CD14-positive monocyte (primary cell): ENCODE measurements around the gene GUCY1A1. TPM values are rescaled to one million over a fixed set of nuclear protein-coding genes. Genes with fewer than 3 reads are reported as not detected.
A peak's percentile ranks its signal among the peaks of the same experiment; 100 is the strongest.

ENCODE experiments used
- DNase-seq, 3 donors: peaks; one replicate each; pipeline ENCODE4 v3.0.0-alpha.2; 2011 to 2022
- H2AFZ ChIP-seq: 2 replicates; pipeline ENCODE4 v1.6.0; 2012; ENCODE audit warnings: mild to moderate bottlenecking, low read depth, low read length, inconsistent platforms; ENCODE audit not compliant: insufficient read depth, poor library complexity, severe bottlenecking
- H3K27ac ChIP-seq, 2 donors: 1 replicate in 1 of 2; 2 replicates in 1 of 2; pipeline ENCODE4 v1.5.1; 2012 to 2013; ENCODE audit warnings: low read length in 2 of 2, control low read depth in 1 of 2, inconsistent platforms in 1 of 2, low read depth in 1 of 2, mild to moderate bottlenecking in 1 of 2
- H3K27me3 ChIP-seq, 2 donors: one replicate each; pipeline versions ENCODE4 v1.6.0 to v1.6.1; 2011 to 2013; ENCODE audit warnings: low read length in 2 of 2; ENCODE audit not compliant: control insufficient read depth in 2 of 2, insufficient read depth in 2 of 2
- H3K36me3 ChIP-seq, 2 donors: replicated peaks in 1 of 2; 1 replicate in 1 of 2; 2 replicates in 1 of 2; pipeline versions ENCODE4 v1.5.1 to v1.6.1; 2012 to 2013; ENCODE audit warnings: low read length in 2 of 2, control low read depth in 1 of 2, inconsistent platforms in 1 of 2, mild to moderate bottlenecking in 1 of 2; ENCODE audit not compliant: insufficient read depth in 2 of 2, control insufficient read depth in 1 of 2
- H3K4me1 ChIP-seq, 2 donors: 1 replicate in 1 of 2; 2 replicates in 1 of 2; pipeline versions ENCODE4 v1.5.1 to v1.6.1; 2012 to 2013; ENCODE audit warnings: low read length in 2 of 2, control low read depth in 1 of 2, inconsistent platforms in 1 of 2, mild to moderate bottlenecking in 1 of 2, moderate library complexity in 1 of 2; ENCODE audit not compliant: insufficient read depth in 2 of 2, control insufficient read depth in 1 of 2
- H3K4me2 ChIP-seq: replicated peaks from 2 replicates; pipeline ENCODE3; 2012; ENCODE audit warnings: low read length, moderate library complexity, mild to moderate bottlenecking; ENCODE audit not compliant: poor library complexity, severe bottlenecking; ENCODE audit errors: extremely low read depth
- H3K4me3 ChIP-seq, 3 experiments: fragments of 200-600 bp in 1 of 3; sonication (generic) in 1 of 3; replicated peaks in 1 of 3; 1 replicate in 2 of 3; 2 replicates in 1 of 3; pipeline ENCODE4 v1.5.1; 2011 to 2013; ENCODE audit warnings: low read length in 3 of 3, mild to moderate bottlenecking in 3 of 3, control low read depth in 2 of 3, low read depth in 2 of 3, inconsistent platforms in 1 of 3, moderate library complexity in 1 of 3
- H3K79me2 ChIP-seq: 2 replicates; pipeline ENCODE4 v1.6.0; 2012; ENCODE audit warnings: mild to moderate bottlenecking, control low read depth, inconsistent platforms, low read length, moderate library complexity; ENCODE audit not compliant: insufficient read depth
- H3K9ac ChIP-seq: 2 replicates; pipeline ENCODE4 v1.6.0; 2017; ENCODE audit warnings: low read length, mild to moderate bottlenecking; ENCODE audit not compliant: insufficient read depth, poor library complexity, severe bottlenecking
- H3K9me3 ChIP-seq, 2 donors: replicated peaks in 1 of 2; 1 replicate in 1 of 2; 2 replicates in 1 of 2; pipeline versions ENCODE4 v1.5.1 to v1.6.1; 2012 to 2013; ENCODE audit warnings: low read length in 2 of 2, control low read depth in 1 of 2; ENCODE audit not compliant: control insufficient read depth in 1 of 2, insufficient read depth in 1 of 2
- H4K20me1 ChIP-seq: 2 replicates; pipeline ENCODE4 v1.6.0; 2012; ENCODE audit warnings: mild to moderate bottlenecking, low read length, control low read depth, moderate library complexity; ENCODE audit not compliant: insufficient read depth
- H3K27ac Mint-ChIP-seq, 7 donors: one replicate each; pipeline ENCODE4 v1.8.0; 2020; ENCODE audit warnings: mild to moderate bottlenecking in 7 of 7, mixed read lengths in 7 of 7, moderate library complexity in 6 of 7, inconsistent platforms in 2 of 7
- H3K27me3 Mint-ChIP-seq, 3 donors: one replicate each; pipeline ENCODE4 v1.8.0; 2021 to 2022; ENCODE audit warnings: low read depth in 3 of 3, mild to moderate bottlenecking in 3 of 3, mixed read lengths in 3 of 3, moderate library complexity in 3 of 3, inconsistent platforms in 1 of 3
- H3K36me3 Mint-ChIP-seq, 2 donors: one replicate each; pipeline ENCODE4 v1.8.0; 2020; ENCODE audit warnings: mixed read lengths in 2 of 2, inconsistent platforms in 1 of 2, mild to moderate bottlenecking in 1 of 2
- H3K4me1 Mint-ChIP-seq: one replicate; pipeline ENCODE4 v1.8.0; 2020; ENCODE audit warnings: mild to moderate bottlenecking, mixed read lengths
- H3K4me3 Mint-ChIP-seq, 2 donors: one replicate each; pipeline ENCODE4 v1.8.0; 2020; ENCODE audit warnings: mild to moderate bottlenecking in 2 of 2, mixed read lengths in 2 of 2, moderate library complexity in 1 of 2
- H3K9me3 Mint-ChIP-seq, 7 donors: one replicate each; pipeline ENCODE4 v1.8.0; 2020 to 2022; ENCODE audit warnings: mixed read lengths in 7 of 7, mild to moderate bottlenecking in 6 of 7, moderate library complexity in 6 of 7, inconsistent platforms in 2 of 7
- WGBS: methylation state at CpG from one replicate; pipeline ENCODE4 v1.1.5; 2013; ENCODE audit warnings: missing lambda C conversion rate; ENCODE audit not compliant: insufficient coverage; 5-methylcytosine and 5-hydroxymethylcytosine counted together
- intact Hi-C, 2 donors: fragments of 100-400 bp; cut with micrococcal nuclease; formaldehyde crosslinking; loops; one replicate each; pipeline versions ENCODE4 v1.15.0 to v1.15.1; 2023
- polyA plus RNA-seq, 3 donors: library from polyadenylated mRNA; depleted of rRNA in 1 of 3; unstranded in 2 of 3; stranded (reverse) in 1 of 3; fragments of 300-500 nt in 2 of 3; fragments of >200 nt in 1 of 3; fragmentation: Illumina TruSeq in 2 of 3; gene quantifications; 1 replicate in 2 of 3; 2 replicates in 1 of 3; pipeline ENCODE4 v1.2.3, GENCODE V29; 2012 to 2021
- TF ChIP-seq, protein P1 (sequence below): fragments of 200-600 bp; IDR thresholded peaks from one replicate; pipeline ENCODE4 v1.8.0; 2022; ENCODE audit warnings: antibody characterized with exemption, mild to moderate bottlenecking

The GUCY1A1 gene
- polyA plus RNA-seq, 3 donors: 0.88 to 1.2 (median 0.95) TPM

DNA sequence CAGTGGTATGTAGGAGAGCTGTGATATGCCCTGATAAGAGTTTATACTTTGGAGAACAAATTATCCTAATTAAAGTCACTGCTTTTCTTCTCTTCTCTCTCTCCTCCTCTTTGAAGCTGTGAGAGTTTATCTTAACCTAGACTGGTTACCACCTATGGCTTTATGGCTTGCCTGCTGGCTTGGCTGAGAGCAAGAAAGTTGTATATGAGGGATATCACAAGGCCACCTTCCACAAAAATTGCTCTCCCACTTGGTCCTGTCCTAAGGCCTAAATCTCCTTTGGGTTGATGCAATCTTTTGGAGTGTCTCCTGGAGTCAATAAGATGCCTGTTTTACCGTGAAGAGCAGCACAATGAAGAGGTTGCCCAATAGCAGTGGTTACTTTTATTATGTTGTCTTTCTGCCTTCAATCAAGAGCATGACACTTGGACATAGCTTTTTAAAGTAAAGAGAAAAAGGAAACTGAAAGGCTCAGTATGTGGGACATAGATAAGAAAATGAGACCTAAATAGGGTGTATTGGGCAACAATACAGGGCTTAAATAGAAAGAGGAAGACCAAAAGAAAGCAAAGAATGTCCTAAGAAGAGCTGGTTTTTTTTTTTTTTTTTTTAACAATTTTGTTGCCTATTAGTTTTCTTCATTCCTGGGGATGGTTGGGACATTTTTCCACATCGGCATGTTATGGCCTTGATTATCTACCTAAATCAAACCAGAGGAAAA lies 9.2 kb downstream of the GUCY1A1 start:
- Mint-ChIP-seq H3K4me3 (peak overlapping the region; percentile 58 to 81), H3K36me3 (no peaks in the 10 kb centered on the region), H3K9me3 (no peaks in the 10 kb centered on the region), H3K4me1 (peaks cover 31% of the 10 kb centered on the region), H3K27ac (peak overlapping the region; percentile 83 to 92 (median 87)), H3K27me3 (peaks cover 0 to 2% (median 2%) of the 10 kb centered on the region in 3 donors)
- peak overlapping the region; percentile 32 for H3K9ac ChIP-seq
- no peaks in the 10 kb centered on the region for H3K27me3 ChIP-seq
- no peaks in the 10 kb centered on the region for H3K36me3 ChIP-seq
- DNase-seq: peak; percentile 50 to 75 (median 66)
- WGBS: 0% methylated on average over 1 of the region's 2 CpGs
- TF ChIP-seq, protein P1, sequence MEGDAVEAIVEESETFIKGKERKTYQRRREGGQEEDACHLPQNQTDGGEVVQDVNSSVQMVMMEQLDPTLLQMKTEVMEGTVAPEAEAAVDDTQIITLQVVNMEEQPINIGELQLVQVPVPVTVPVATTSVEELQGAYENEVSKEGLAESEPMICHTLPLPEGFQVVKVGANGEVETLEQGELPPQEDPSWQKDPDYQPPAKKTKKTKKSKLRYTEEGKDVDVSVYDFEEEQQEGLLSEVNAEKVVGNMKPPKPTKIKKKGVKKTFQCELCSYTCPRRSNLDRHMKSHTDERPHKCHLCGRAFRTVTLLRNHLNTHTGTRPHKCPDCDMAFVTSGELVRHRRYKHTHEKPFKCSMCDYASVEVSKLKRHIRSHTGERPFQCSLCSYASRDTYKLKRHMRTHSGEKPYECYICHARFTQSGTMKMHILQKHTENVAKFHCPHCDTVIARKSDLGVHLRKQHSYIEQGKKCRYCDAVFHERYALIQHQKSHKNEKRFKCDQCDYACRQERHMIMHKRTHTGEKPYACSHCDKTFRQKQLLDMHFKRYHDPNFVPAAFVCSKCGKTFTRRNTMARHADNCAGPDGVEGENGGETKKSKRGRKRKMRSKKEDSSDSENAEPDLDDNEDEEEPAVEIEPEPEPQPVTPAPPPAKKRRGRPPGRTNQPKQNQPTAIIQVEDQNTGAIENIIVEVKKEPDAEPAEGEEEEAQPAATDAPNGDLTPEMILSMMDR: no peak
- intact Hi-C loops: loop anchor here in 1 of 2 donors (10.0 kb wide), 1 partner anchor 79 kb away; the partner anchor contains the start of gene GUCY1B1
- H3K4me3 ChIP-seq: peak overlapping the region; percentile 4 to 66 (median 41)
- peak overlapping the region; percentile 68 for H3K4me2 ChIP-seq
- no peaks in the 10 kb centered on the region for H4K20me1 ChIP-seq
- peak overlapping the region in 1 of 2 donors; percentile 77 for H3K27ac ChIP-seq
- peak overlapping the region; percentile 60 for H2AFZ ChIP-seq
- no peaks in the 10 kb centered on the region for H3K9me3 ChIP-seq
- H3K4me1 ChIP-seq: peaks cover 22 to 31% of the 10 kb centered on the region in 2 donors
- H3K79me2 ChIP-seq: no peaks in the 10 kb centered on the region

DNA sequence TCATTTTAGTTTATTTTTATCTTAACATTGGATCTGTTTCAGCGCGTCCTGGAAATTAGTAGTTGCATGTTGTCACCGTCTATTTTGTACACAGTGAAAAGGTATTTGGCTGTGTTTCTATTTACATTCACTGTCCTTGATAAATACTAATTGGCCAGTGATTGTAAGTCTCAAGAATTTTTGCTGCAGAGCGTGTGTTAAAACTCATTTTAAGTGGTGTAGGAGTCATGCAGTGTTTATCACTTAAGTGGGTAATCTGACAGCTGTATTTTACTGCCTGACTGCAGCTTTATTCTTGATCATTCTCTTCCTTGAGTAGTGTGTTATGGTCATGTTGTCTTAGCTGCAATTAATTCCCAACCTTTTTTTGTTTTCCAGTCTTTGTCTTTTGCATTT lies 9.8 kb downstream of the GUCY1A1 start:
- H3K27me3 ChIP-seq: no peaks in the 10 kb centered on the region
- Mint-ChIP-seq H3K36me3 (no peaks in the 10 kb centered on the region), H3K4me3 (peak overlapping the region; percentile 58 to 81), H3K27me3 (peaks cover 0 to 2% (median 2%) of the 10 kb centered on the region in 3 donors), H3K27ac (peak overlapping the region; percentile 65 to 92 (median 83)), H3K4me1 (peaks cover 34% of the 10 kb centered on the region), H3K9me3 (no peaks in the 10 kb centered on the region)
- H3K9ac ChIP-seq: peak overlapping the region; percentile 32
- H4K20me1 ChIP-seq: no peaks in the 10 kb centered on the region
- peak overlapping the region in 1 of 2 donors; percentile 77 for H3K27ac ChIP-seq
- TF ChIP-seq, protein P1: no peak
- intact Hi-C loops: loop anchor here in 1 of 2 donors (10.0 kb wide), 1 partner anchor 78 kb away; the partner anchor contains the start of gene GUCY1B1
- peak overlapping the region; percentile 4 to 66 (median 41) for H3K4me3 ChIP-seq
- peak overlapping the region; percentile 68 for H3K4me2 ChIP-seq
- H2AFZ ChIP-seq: peak overlapping the region; percentile 60
- WGBS: no CpG with 5 or more reads among the region's 4 CpGs
- DNase-seq: no peak
- H3K4me1 ChIP-seq: peaks cover 22 to 37% of the 10 kb centered on the region in 2 donors
- H3K79me2 ChIP-seq: no peaks in the 10 kb centered on the region
- H3K9me3 ChIP-seq: no peaks in the 10 kb centered on the region
- H3K36me3 ChIP-seq: no peaks in the 10 kb centered on the region
